ENCODE measurements around the gene PSMG4.

GRCh38 chr6:3237761-3238662 lies 20.7 kb upstream of the PSMG4 start:
- TF ChIP-seq EZH2phosphoT487 (IDR thresholded peaks at IDR 0.05; ENCODE audit: low read depth) = no peak
- TF ChIP-seq, protein P1, sequence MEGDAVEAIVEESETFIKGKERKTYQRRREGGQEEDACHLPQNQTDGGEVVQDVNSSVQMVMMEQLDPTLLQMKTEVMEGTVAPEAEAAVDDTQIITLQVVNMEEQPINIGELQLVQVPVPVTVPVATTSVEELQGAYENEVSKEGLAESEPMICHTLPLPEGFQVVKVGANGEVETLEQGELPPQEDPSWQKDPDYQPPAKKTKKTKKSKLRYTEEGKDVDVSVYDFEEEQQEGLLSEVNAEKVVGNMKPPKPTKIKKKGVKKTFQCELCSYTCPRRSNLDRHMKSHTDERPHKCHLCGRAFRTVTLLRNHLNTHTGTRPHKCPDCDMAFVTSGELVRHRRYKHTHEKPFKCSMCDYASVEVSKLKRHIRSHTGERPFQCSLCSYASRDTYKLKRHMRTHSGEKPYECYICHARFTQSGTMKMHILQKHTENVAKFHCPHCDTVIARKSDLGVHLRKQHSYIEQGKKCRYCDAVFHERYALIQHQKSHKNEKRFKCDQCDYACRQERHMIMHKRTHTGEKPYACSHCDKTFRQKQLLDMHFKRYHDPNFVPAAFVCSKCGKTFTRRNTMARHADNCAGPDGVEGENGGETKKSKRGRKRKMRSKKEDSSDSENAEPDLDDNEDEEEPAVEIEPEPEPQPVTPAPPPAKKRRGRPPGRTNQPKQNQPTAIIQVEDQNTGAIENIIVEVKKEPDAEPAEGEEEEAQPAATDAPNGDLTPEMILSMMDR (IDR thresholded peaks at IDR 0.05; ENCODE audit: low read depth, low read length) = no peak

Measured in OCI-LY3 (cell line).